ENCODE data around the gene ATP8A2.

GRCh38 chr13:26021956-26022355 lies 650.2 kb downstream of the ATP8A2 start:
- TF ChIP-seq CTCF (IDR thresholded peaks at IDR 0.05) = no peak
- no peak for TF ChIP-seq POLR2A (IDR thresholded peaks at IDR 0.05)
